Progenitor cell of endocrine pancreas (in vitro differentiated cells): ENCODE measurements around the gene MRTFA. TPM values are rescaled to one million over a fixed set of nuclear protein-coding genes. Genes with fewer than 3 reads are reported as not detected.
A peak's percentile ranks its signal among the peaks of the same experiment; 100 is the strongest.

Source experiments
- DNase-seq: peaks from one replicate; pipeline ENCODE4 v3.0.0; 2021; ENCODE audit warnings: low spot score; ENCODE audit not compliant: unreplicated experiment
- H3K27ac Mint-ChIP-seq: 2 replicates; pipeline ENCODE4 v1.8.0; 2021; ENCODE audit warnings: mild to moderate bottlenecking, moderate library complexity, mixed read lengths
- H3K27me3 Mint-ChIP-seq: 2 replicates; pipeline ENCODE4 v1.8.0; 2021; ENCODE audit warnings: mixed read lengths
- H3K36me3 Mint-ChIP-seq: 2 replicates; pipeline ENCODE4 v1.8.0; 2022; ENCODE audit warnings: mixed read lengths; ENCODE audit not compliant: insufficient read depth
- H3K4me1 Mint-ChIP-seq: 2 replicates; pipeline ENCODE4 v1.8.0; 2021; ENCODE audit warnings: low read depth, mixed read lengths
- H3K4me3 Mint-ChIP-seq: 2 replicates; pipeline ENCODE4 v1.8.0; 2021; ENCODE audit warnings: low read depth, mild to moderate bottlenecking, moderate library complexity, mixed read lengths
- H3K9me3 Mint-ChIP-seq: 2 replicates; pipeline ENCODE4 v1.8.0; 2021; ENCODE audit warnings: low read depth, mixed read lengths
- CTCF ChIP-seq: fragments of 200-600 bp; sonication (generic); IDR thresholded peaks from one replicate; pipeline ENCODE4 v1.5.0; 2021; ENCODE audit warnings: antibody characterized with exemption, mild to moderate bottlenecking; ENCODE audit not compliant: unreplicated experiment
- total RNA-seq: library from RNA; stranded (reverse); gene quantifications from 2 replicates; pipeline ENCODE4 v1.2.1, GENCODE V29; 2021

MRTFA gene
- total RNA-seq, 1 donor from 2014 or later, result 61.9 TPM

GRCh38 chr22:40410272-40410671, 226.2 kb downstream of the MRTFA start:
- Mint-ChIP-seq H3K27ac (peak overlapping the region; percentile 29), H3K4me1 (no peaks in the 10 kb centered on the region), H3K9me3 (no peaks in the 10 kb centered on the region), H3K4me3 (no peak overlapping the region), H3K36me3 (peaks cover 5% of the 10 kb centered on the region), H3K27me3 (no peaks in the 10 kb centered on the region)
- no peak for TF ChIP-seq CTCF
- no peak for DNase-seq

DNA sequence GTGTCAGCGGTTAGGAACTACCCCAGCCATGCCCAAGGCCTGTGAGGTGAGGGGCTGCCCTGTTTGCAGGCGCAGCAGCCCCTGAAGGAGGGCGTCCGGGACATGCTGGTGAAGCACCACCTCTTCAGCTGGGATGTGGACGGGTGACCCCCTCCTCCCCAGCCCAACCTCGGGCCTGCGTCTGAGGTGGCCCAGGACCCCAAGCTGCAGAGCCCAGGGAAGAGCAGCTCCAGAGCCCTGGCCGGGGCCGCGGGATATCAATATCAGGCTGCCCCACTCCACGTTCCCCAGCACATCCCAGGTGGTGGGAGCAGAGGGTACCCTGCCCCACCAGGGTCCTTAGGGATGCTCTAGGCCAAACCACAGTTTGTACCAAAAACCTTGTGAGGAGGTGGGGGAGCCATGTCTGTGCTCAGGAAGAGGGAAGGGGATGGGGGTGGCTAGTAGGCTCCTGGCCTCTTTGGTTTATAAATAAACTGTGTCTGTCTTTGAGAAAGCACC, 226.9 kb downstream of the MRTFA start:
- H3K9me3 Mint-ChIP-seq, result no peaks in the 10 kb centered on the region
- peaks cover 5% of the 10 kb centered on the region for H3K36me3 Mint-ChIP-seq
- H3K4me3 Mint-ChIP-seq, result no peak overlapping the region
- no peaks in the 10 kb centered on the region for H3K4me1 Mint-ChIP-seq
- H3K27me3 Mint-ChIP-seq, result no peaks in the 10 kb centered on the region
- H3K27ac Mint-ChIP-seq, result peak overlapping the region; percentile 29
- no peak for DNase-seq
- no peak for TF ChIP-seq CTCF

DNA sequence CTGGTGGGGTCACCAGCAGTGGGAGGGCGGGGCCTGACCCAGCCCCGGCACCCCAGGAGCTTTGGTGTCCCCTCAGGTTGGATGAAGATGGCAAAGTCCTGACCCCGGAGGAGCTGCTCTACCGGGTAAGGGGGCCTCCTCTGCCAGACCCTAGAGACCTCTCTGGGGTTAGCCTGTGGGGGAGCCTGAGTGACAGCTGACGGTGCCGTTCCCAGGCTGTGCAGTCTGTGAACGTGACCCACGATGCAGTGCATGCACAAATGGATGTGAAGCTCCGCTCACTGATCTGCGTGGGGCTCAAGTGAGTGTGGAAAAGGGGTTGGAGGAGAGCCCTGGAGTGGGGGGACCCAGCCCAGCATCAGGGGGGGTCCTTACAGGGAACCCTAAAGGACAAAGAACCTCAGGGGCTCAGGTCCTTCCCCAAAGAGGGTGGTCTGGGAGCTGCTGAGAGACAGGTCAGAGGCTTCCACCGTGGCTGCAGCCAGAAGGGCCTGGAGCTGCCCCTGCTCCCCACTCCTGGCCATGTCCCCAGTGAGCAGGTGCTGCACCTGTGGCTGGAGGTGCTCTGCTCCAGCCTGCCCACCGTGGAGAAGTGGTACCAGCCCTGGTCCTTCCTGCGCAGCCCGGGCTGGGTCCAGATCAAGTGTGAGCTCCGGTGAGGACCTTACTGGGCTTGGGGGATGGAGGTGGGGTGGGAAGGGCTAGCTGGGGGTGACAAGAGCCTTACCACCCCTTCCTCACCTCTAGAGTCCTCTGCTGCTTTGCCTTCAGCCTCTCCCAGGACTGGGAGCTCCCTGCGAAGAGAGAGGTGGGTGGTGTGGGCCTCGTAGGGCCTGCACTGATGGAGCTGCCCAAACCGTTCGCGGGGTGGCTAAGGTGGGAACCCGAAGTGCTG, 227.6 kb downstream of the MRTFA start:
- Mint-ChIP-seq H3K4me3 (no peak overlapping the region), H3K36me3 (peaks cover 7% of the 10 kb centered on the region), H3K4me1 (no peaks in the 10 kb centered on the region), H3K9me3 (no peaks in the 10 kb centered on the region), H3K27ac (no peak overlapping the region), H3K27me3 (no peaks in the 10 kb centered on the region)
- DNase-seq, result no peak
- no peak for TF ChIP-seq CTCF

DNA sequence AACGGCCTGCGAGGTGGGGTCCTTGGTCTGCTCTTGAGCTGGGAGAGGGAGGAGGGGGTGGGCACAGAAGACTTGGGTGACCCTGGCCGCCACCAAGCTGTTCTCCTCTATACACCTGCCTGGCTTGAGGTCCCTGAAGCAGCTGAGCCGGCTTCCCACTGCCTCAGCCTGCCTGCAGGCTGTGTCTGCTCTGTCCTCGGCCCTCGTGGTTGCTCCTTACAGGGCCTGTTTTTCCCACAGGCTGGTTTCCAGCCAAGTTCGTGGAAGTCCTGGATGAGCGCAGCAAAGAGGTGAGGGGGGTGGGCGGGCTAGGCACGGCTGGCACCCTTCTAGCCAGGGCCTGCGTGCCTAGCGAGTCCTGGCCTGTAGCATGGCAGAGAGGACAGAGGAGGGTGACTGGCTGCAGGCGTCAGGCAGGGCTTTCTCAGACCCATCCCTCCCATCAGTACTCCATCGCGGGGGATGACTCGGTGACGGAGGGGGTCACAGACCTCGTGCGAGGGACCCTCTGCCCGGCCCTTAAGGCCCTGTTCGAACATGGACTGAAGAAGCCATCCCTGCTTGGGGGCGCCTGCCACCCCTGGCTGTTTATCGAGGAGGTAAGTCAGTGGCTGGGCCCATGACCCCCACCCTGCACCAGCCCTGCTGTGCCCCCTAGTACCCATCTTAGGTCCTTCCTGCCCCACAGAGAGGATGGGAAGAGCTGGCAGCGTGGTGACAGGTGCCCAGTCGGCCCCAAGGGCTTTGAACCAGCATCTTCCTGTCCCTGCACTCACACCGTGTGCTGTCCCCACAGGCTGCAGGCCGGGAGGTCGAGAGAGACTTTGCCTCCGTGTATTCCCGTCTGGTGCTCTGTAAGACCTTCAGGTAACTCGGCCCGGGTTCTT, 228.4 kb downstream of the MRTFA start:
- Mint-ChIP-seq H3K27ac (no peak overlapping the region), H3K27me3 (no peaks in the 10 kb centered on the region), H3K9me3 (no peaks in the 10 kb centered on the region), H3K4me1 (no peaks in the 10 kb centered on the region), H3K4me3 (no peak overlapping the region), H3K36me3 (peaks cover 15% of the 10 kb centered on the region)
- no peak for TF ChIP-seq CTCF
- no peak for DNase-seq
